ENCODE measurements around the gene CBARP. TPM values are rescaled to one million over a fixed set of nuclear protein-coding genes. Genes with fewer than 3 reads are reported as not detected.
A peak's percentile ranks its signal among the peaks of the same experiment; 100 is the strongest.

The CBARP gene
- total and polyA plus RNA-seq, 2 of the 13 experiments (the other 11 are each of a cell fraction or from before 2014, with no cell fraction given), result 1.2 to 1.4 TPM

DNA sequence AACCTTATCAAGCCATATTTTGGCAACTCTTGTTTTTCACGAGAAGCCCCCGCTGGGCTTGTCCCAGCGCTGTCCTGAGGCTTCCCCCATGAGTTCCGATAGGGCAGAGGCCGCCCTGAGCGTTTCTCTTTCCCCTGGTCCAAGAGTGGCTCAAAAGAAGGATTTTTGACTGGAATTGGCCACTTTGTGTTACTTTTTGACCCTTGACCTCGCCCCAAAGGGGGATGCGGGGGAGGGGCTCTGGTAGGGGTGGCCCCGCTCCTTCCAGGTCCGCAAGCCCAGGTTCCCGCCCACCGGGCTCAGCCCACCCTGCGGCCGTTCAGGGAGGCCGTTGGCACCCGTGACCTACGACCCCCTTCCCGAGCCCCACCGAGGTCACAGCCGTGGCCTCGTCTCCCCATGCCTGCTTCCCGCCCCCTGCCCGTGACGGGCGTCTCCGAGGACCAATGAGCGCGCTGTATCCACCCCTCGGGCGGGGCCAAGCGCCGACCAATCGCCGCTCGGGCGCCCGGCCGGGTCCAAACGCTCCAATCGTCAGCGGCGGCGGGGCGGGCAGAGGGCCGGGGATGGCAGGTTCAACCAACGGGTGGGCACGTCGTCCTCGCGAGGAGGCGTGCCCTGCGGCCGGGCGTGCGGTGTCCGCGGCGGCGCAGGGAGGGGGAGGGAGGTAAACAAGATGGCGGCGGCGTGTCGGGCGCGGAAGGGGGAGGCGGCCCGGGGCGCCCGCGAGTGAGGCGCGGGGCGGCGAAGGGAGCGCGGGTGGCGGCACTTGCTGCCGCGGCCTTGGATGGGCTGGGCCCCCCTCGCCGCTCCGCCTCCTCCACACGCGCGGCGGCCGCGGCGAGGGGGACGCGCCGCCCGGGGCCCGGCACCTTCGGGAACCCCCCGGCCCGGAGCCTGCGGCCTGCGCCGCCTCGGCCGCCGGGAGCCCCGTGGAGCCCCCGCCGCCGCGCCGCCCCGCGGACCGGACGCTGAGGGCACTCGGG is 32.4 kb downstream of the CBARP start, which contains the start of gene STK11 (continued):
- TF ChIP-seq, protein P1, sequence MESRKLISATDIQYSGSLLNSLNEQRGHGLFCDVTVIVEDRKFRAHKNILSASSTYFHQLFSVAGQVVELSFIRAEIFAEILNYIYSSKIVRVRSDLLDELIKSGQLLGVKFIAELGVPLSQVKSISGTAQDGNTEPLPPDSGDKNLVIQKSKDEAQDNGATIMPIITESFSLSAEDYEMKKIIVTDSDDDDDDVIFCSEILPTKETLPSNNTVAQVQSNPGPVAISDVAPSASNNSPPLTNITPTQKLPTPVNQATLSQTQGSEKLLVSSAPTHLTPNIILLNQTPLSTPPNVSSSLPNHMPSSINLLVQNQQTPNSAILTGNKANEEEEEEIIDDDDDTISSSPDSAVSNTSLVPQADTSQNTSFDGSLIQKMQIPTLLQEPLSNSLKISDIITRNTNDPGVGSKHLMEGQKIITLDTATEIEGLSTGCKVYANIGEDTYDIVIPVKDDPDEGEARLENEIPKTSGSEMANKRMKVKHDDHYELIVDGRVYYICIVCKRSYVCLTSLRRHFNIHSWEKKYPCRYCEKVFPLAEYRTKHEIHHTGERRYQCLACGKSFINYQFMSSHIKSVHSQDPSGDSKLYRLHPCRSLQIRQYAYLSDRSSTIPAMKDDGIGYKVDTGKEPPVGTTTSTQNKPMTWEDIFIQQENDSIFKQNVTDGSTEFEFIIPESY (CRISPR knock-in tag; IDR thresholded peaks at IDR 0.05), result no peak
- TF ChIP-seq ZNF496 (CRISPR knock-in tag; IDR thresholded peaks at IDR 0.05; ENCODE audit: insufficient replicate concordance), result no peak
- no peak for TF ChIP-seq MIXL1 (CRISPR knock-in tag; IDR thresholded peaks at IDR 0.05)
- TF ChIP-seq JARID2 (CRISPR knock-in tag; IDR thresholded peaks at IDR 0.05; ENCODE audit: insufficient replicate concordance), result no peak
- peak; percentile 65 for TF ChIP-seq KAT8 (CRISPR knock-in tag; IDR thresholded peaks at IDR 0.05)
- TF ChIP-seq HOXA7 (CRISPR knock-in tag; IDR thresholded peaks at IDR 0.05), result no peak
- TF ChIP-seq KAT7 (CRISPR knock-in tag; IDR thresholded peaks at IDR 0.05; ENCODE audit: borderline replicate concordance), result no peak
- TF ChIP-seq, protein P2, sequence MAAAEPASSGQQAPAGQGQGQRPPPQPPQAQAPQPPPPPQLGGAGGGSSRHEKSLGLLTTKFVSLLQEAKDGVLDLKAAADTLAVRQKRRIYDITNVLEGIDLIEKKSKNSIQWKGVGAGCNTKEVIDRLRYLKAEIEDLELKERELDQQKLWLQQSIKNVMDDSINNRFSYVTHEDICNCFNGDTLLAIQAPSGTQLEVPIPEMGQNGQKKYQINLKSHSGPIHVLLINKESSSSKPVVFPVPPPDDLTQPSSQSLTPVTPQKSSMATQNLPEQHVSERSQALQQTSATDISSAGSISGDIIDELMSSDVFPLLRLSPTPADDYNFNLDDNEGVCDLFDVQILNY (CRISPR knock-in tag; conservative IDR thresholded peaks at IDR 0.05), result peak; percentile 48; the same call in 1 of the 2 replicates
- TF ChIP-seq ZNF224 (CRISPR knock-in tag; IDR thresholded peaks at IDR 0.05), result no peak
- TF ChIP-seq FOXP1 (IDR thresholded peaks at IDR 0.05), result no peak
- no peak; the same call in 1 of the 2 replicates for TF ChIP-seq FOXP1 (CRISPR knock-in tag; IDR thresholded peaks at IDR 0.05)
- TF ChIP-seq KMT2A (CRISPR knock-in tag; IDR thresholded peaks at IDR 0.05), result peak; percentile 52; the same call in 1 of the 2 replicates
- TF ChIP-seq MAF1 (CRISPR knock-in tag; IDR thresholded peaks at IDR 0.05; ENCODE audit: borderline replicate concordance), result peak; percentile 55; the same call in 1 of the 2 replicates
- TF ChIP-seq CHD4 (IDR thresholded peaks at IDR 0.05; ENCODE audit: borderline replicate concordance, low read length), result no peak
- peak; percentile 40; the same call in 1 of the 2 replicates for TF ChIP-seq KDM4B (CRISPR knock-in tag; IDR thresholded peaks at IDR 0.05)
- 0 out of 2 replicates have a peak, but pooled peaks have one; percentile 32 for TF ChIP-seq ZNF766 (CRISPR knock-in tag; IDR thresholded peaks at IDR 0.05; ENCODE audit: borderline replicate concordance)
